Measurements from ENCODE around the gene HTRA3.

The HTRA3 gene

GRCh38 chr4:8322794-8323704 lies 53.5 kb downstream of the HTRA3 start:
- in situ Hi-C loops (cut with MboI; ENCODE audit: low sequenced_read_pairs, unreplicated experiment), result no loop called here
- no peak for TF ChIP-seq CTCF (IDR thresholded peaks at IDR 0.05; ENCODE audit: borderline replicate concordance, control extremely low read depth, extremely low read depth, insufficient read depth, missing control alignments)
- no peak for DNase-seq (ENCODE audit: low spot score)

GRCh38 chr4:8323947-8324555 lies 54.5 kb downstream of the HTRA3 start:
- in situ Hi-C loops (cut with MboI; ENCODE audit: low sequenced_read_pairs, unreplicated experiment), result no loop called here
- TF ChIP-seq CTCF (IDR thresholded peaks at IDR 0.05; ENCODE audit: borderline replicate concordance, control extremely low read depth, extremely low read depth, insufficient read depth, missing control alignments), result no peak
- DNase-seq (ENCODE audit: low spot score), result no peak

GRCh38 chr4:8324640-8325239 lies 55.2 kb downstream of the HTRA3 start:
- in situ Hi-C loops (cut with MboI; ENCODE audit: low sequenced_read_pairs, unreplicated experiment), result no loop called here
- no peak for DNase-seq (ENCODE audit: low spot score)
- no peak for TF ChIP-seq CTCF (IDR thresholded peaks at IDR 0.05; ENCODE audit: borderline replicate concordance, control extremely low read depth, extremely low read depth, insufficient read depth, missing control alignments)

- in situ Hi-C loops (cut with MboI; ENCODE audit: low sequenced_read_pairs, unreplicated experiment), result no loop called here
- no peak for TF ChIP-seq CTCF (IDR thresholded peaks at IDR 0.05; ENCODE audit: borderline replicate concordance, control extremely low read depth, extremely low read depth, insufficient read depth, missing control alignments)
Observed at GRCh38 chr4:8325291-8325973, 55.9 kb downstream of the HTRA3 start.

GRCh38 chr4:8326206-8326605 lies 56.7 kb downstream of the HTRA3 start:
- no peak for DNase-seq (ENCODE audit: low spot score)
- TF ChIP-seq CTCF (IDR thresholded peaks at IDR 0.05; ENCODE audit: borderline replicate concordance, control extremely low read depth, extremely low read depth, insufficient read depth, missing control alignments), result no peak
- in situ Hi-C loops (cut with MboI; ENCODE audit: low sequenced_read_pairs, unreplicated experiment), result no loop called here

More at GRCh38 chr4:8325291-8325973, 55.9 kb downstream of the HTRA3 start:
- no peak for DNase-seq (ENCODE audit: low spot score)

- no peak for DNase-seq (ENCODE audit: low spot score)
- no peak for TF ChIP-seq CTCF (IDR thresholded peaks at IDR 0.05; ENCODE audit: borderline replicate concordance, control extremely low read depth, extremely low read depth, insufficient read depth, missing control alignments)
- in situ Hi-C loops (cut with MboI; ENCODE audit: low sequenced_read_pairs, unreplicated experiment), result no loop called here
Observed at GRCh38 chr4:8328456-8328855, 58.9 kb downstream of the HTRA3 start.

Data from GM13976 (cell line).